ELR (cell line): ENCODE measurements around the gene MAPK14.

ENCODE experiments used
- DNase-seq: peaks from one replicate; pipeline ENCODE4 v3.0.0-alpha.2; 2015; ENCODE audit warnings: low read depth

The MAPK14 gene

GRCh38 chr6:36101691-36102090 lies 74.1 kb downstream of the MAPK14 start:
- DNase-seq = no peak

GRCh38 chr6:36102853-36103252 lies 75.2 kb downstream of the MAPK14 start:
- no peak for DNase-seq

- no peak for DNase-seq
These were observed 77.2 kb downstream of the MAPK14 start for GRCh38 chr6:36104836-36105235.

- DNase-seq = no peak
These were observed 81.5 kb downstream of the MAPK14 start for GRCh38 chr6:36109092-36109491.

GRCh38 chr6:36110050-36110449 lies 82.4 kb downstream of the MAPK14 start:
- no peak for DNase-seq

- no peak for DNase-seq
These were observed 83.3 kb downstream of the MAPK14 start for GRCh38 chr6:36110863-36111262.

GRCh38 chr6:36111526-36111925 lies 83.9 kb downstream of the MAPK14 start:
- no peak for DNase-seq

GRCh38 chr6:36113049-36113448 lies 85.4 kb downstream of the MAPK14 start:
- DNase-seq = no peak

- DNase-seq = no peak
These were observed 86.1 kb downstream of the MAPK14 start for GRCh38 chr6:36113703-36114102.

GRCh38 chr6:36114798-36115408 lies 87.3 kb downstream of the MAPK14 start:
- no peak for DNase-seq

GRCh38 chr6:36115412-36115811 lies 87.8 kb downstream of the MAPK14 start:
- DNase-seq = no peak

GRCh38 chr6:36116066-36116864 lies 88.7 kb downstream of the MAPK14 start:
- no peak for DNase-seq

GRCh38 chr6:36116943-36117342 lies 89.3 kb downstream of the MAPK14 start:
- DNase-seq = no peak

GRCh38 chr6:36117658-36118549 lies 90.3 kb downstream of the MAPK14 start:
- no peak for DNase-seq

- DNase-seq = peak; percentile 47
These were observed 91.0 kb downstream of the MAPK14 start for GRCh38 chr6:36118550-36119107.

GRCh38 chr6:36119209-36119608 lies 91.6 kb downstream of the MAPK14 start:
- DNase-seq = no peak

GRCh38 chr6:36120018-36120417 lies 92.4 kb downstream of the MAPK14 start:
- DNase-seq = no peak

- DNase-seq = no peak
These were observed 92.9 kb downstream of the MAPK14 start for GRCh38 chr6:36120539-36120938.

GRCh38 chr6:36120979-36121786 lies 93.6 kb downstream of the MAPK14 start:
- peak; percentile 67 for DNase-seq

- DNase-seq = no peak
These were observed 94.3 kb downstream of the MAPK14 start for GRCh38 chr6:36121787-36122494.
